H1 (cell line): ENCODE measurements around the gene INF2. TPM values are rescaled to one million over a fixed set of nuclear protein-coding genes. Genes with fewer than 3 reads are reported as not detected.

Source experiments
- TAF1 ChIP-seq: IDR thresholded peaks from 2 replicates; pipeline ENCODE4 v1.6.1; 2011; ENCODE audit warnings: mild to moderate bottlenecking, low read depth, low read length
- polyA plus RNA-seq, 7 experiments: library from polyadenylated mRNA; depleted of rRNA in 3 of 7; stranded (reverse) in 5 of 7; unstranded in 2 of 7; fragments of >200 nt in 5 of 7; fragments of 200-250 nt in 2 of 7; gene quantifications; 1 replicate in 5 of 7; 2 replicates in 1 of 7; 4 replicates in 1 of 7; pipeline versions ENCODE4 v1.2.1 to v1.2.3, GENCODE V29; 2011 to 2013; ENCODE audit warnings: missing spikeins in 2 of 7, mixed read lengths in 2 of 7
- total RNA-seq: library from RNA; stranded (reverse); fragmentation: NEBNext Ultra II Directional; extraction: Animal tissue kit (Norgen Biotek cat#: 25700); gene quantifications from 2 replicates; pipeline ENCODE4 v1.2.1, GENCODE V29; 2021
- TF ChIP-seq, protein P1 (sequence below), 3 experiments: IDR thresholded peaks; 1 replicate in 2 of 3; 2 replicates in 1 of 3; pipeline versions ENCODE4 v1.5.1 to v1.6.1; 2011; ENCODE audit warnings: low read length in 3 of 3, mild to moderate bottlenecking in 3 of 3, inconsistent platforms in 2 of 3, low read depth in 1 of 3, moderate library complexity in 1 of 3; ENCODE audit not compliant: insufficient read depth in 1 of 3; ENCODE audit errors: control extremely low read depth in 1 of 3

The INF2 gene
- total and polyA plus RNA-seq, 2 of the 8 experiments (the other 6 are each of a cell fraction or from before 2014, with no cell fraction given), result 29.1 to 59.5 TPM

DNA sequence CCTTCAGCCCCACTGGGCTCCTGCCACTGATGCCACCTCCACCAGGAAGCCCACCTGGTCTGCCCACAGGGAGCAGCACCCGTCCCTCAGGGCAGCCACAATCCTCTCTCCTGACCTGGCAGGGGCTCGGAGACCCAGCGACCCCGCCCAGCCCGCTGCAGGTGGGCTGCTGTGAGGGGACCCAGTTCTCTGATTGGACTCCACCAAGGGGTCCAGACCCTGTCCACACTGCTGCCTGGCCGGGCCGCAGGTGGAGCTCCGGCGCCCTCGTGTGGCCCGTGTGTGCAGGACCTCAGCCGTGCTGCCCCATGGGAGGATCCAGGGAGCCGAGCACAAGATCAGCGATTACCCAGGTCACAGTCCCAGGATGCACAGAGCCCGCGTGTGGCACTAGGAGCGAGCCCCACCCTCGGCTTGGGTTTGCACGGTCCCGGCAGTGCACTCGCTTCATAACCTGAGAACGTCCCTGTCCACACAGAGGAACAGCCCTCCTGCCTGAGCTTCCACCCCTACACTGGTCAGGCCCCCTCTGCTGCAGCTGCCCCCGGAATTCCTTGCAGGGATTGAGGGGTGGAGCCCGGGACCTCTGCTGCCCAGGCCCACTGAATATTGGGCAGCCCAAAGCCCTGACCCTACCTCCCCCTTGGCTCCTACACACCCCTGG is 49.4 kb upstream of the INF2 start (continued):
- TF ChIP-seq, protein P1, sequence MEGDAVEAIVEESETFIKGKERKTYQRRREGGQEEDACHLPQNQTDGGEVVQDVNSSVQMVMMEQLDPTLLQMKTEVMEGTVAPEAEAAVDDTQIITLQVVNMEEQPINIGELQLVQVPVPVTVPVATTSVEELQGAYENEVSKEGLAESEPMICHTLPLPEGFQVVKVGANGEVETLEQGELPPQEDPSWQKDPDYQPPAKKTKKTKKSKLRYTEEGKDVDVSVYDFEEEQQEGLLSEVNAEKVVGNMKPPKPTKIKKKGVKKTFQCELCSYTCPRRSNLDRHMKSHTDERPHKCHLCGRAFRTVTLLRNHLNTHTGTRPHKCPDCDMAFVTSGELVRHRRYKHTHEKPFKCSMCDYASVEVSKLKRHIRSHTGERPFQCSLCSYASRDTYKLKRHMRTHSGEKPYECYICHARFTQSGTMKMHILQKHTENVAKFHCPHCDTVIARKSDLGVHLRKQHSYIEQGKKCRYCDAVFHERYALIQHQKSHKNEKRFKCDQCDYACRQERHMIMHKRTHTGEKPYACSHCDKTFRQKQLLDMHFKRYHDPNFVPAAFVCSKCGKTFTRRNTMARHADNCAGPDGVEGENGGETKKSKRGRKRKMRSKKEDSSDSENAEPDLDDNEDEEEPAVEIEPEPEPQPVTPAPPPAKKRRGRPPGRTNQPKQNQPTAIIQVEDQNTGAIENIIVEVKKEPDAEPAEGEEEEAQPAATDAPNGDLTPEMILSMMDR (IDR thresholded peaks at IDR 0.05; ENCODE audit: control extremely low read depth in 1 of 3, insufficient read depth in 1 of 3, low read depth in 1 of 3, low read length in 3 of 3), result peak; percentile 98 to 99 (median 98)
- no peak for TF ChIP-seq TAF1
